ENCODE results near the gene TEAD2. TPM values are rescaled to one million over a fixed set of nuclear protein-coding genes. Genes with fewer than 3 reads are reported as not detected.
"Not testable (repeated sequence)": the region's sequence is repeated elsewhere in the genome, so short reads cannot be mapped to it uniquely, and the experiment has no call there.

TEAD2 gene
- total RNA-seq, 2 experiments from 2014 or later = not detected

- peaks cover 36% of the 10 kb centered on the region for H3K36me3 Mint-ChIP-seq (ENCODE audit: low read depth)
- no peaks in the 10 kb centered on the region for H3K27me3 Mint-ChIP-seq
- ChIA-PET CTCF (interaction anchor here (1.5 kb wide), 1 partner anchor 10 kb away, joined by 5 read pairs; no protein-coding TSS in a partner anchor), POLR2A (interaction anchor here (1.0 kb wide), 1 partner anchor 36 kb away, joined by 3 read pairs; no protein-coding TSS in a partner anchor)
- H3K4me1 Mint-ChIP-seq = peaks cover 59% of the 10 kb centered on the region
- no peak overlapping the region for H3K4me3 Mint-ChIP-seq
- H3K27ac Mint-ChIP-seq = no peak overlapping the region
- no peak for ATAC-seq
- DNase-seq = no peak
- intact Hi-C loops (cut with DNase I, micrococcal nuclease) = loop anchor here in 1 of 2 experiments (10.0 kb wide), 1 partner anchor 463 kb away; the partner anchor contains the start of gene PPP1R15A
- no peaks in the 10 kb centered on the region for H3K9me3 Mint-ChIP-seq (ENCODE audit: low read depth)
These were observed 24.1 kb downstream of the TEAD2 start for GRCh38 chr19:49338023-49338677.

GRCh38 chr19:49337267-49338022 lies 24.8 kb downstream of the TEAD2 start:
- H3K4me3 Mint-ChIP-seq = peak overlapping the region; percentile 90
- H3K27ac Mint-ChIP-seq = peak overlapping the region; percentile 37
- H3K9me3 Mint-ChIP-seq (ENCODE audit: low read depth) = no peaks in the 10 kb centered on the region
- ATAC-seq (no peak), DNase-seq (no peak)
- H3K27me3 Mint-ChIP-seq = no peaks in the 10 kb centered on the region
- H3K36me3 Mint-ChIP-seq (ENCODE audit: low read depth) = peaks cover 36% of the 10 kb centered on the region
- CTCF ChIA-PET = interaction anchor here (1.0 to 1.5 kb wide), 2 partner anchors 10 to 83 kb away, joined by 3 to 5 read pairs; no protein-coding TSS in a partner anchor
- intact Hi-C loops (cut with DNase I, micrococcal nuclease) = loop anchor here in 1 of 2 experiments (10.0 kb wide), 1 partner anchor 463 kb away; the partner anchor contains the start of gene PPP1R15A
- H3K4me1 Mint-ChIP-seq = peaks cover 61% of the 10 kb centered on the region
- POLR2A ChIA-PET = interaction anchor here (0.7 to 1.0 kb wide), 2 partner anchors 37 to 74 kb away, joined by 3 read pairs; no protein-coding TSS in a partner anchor

- intact Hi-C loops (cut with DNase I, micrococcal nuclease) = loop anchor here in 1 of 2 experiments (10.0 kb wide), 1 partner anchor 462 kb away; the partner anchor contains the start of gene PPP1R15A
- H3K27me3 Mint-ChIP-seq = no peaks in the 10 kb centered on the region
- POLR2A ChIA-PET = interaction anchor here (0.7 kb wide), 1 partner anchor 75 kb away, joined by 3 read pairs; no protein-coding TSS in a partner anchor
- peak overlapping the region; percentile 75 for H3K27ac Mint-ChIP-seq
- CTCF ChIA-PET = interaction anchor here (1.0 to 1.5 kb wide), 2 partner anchors 9 to 83 kb away, joined by 3 to 5 read pairs; no protein-coding TSS in a partner anchor
- peaks cover 36% of the 10 kb centered on the region for H3K36me3 Mint-ChIP-seq (ENCODE audit: low read depth)
- H3K9me3 Mint-ChIP-seq (ENCODE audit: low read depth) = no peaks in the 10 kb centered on the region
- peaks cover 68% of the 10 kb centered on the region for H3K4me1 Mint-ChIP-seq
- H3K4me3 Mint-ChIP-seq = peak overlapping the region; percentile 90
- DNase-seq (no peak), ATAC-seq (no peak)
These were observed 25.5 kb downstream of the TEAD2 start for GRCh38 chr19:49336482-49337266.

- Mint-ChIP-seq H3K4me3 (peak overlapping the region; percentile 90), H3K4me1 (peaks cover 76% of the 10 kb centered on the region), H3K27me3 (no peaks in the 10 kb centered on the region), H3K36me3 (ENCODE audit: low read depth) (peaks cover 36% of the 10 kb centered on the region), H3K9me3 (ENCODE audit: low read depth) (no peaks in the 10 kb centered on the region), H3K27ac (peak overlapping the region; percentile 97)
- ChIA-PET POLR2A (no interaction called here), CTCF (interaction anchor here (0.6 to 1.0 kb wide), 3 partner anchors 56 to 342 kb away, joined by 3 read pairs; no protein-coding TSS in a partner anchor)
- DNase-seq = peak; percentile 59
- intact Hi-C loops (cut with DNase I, micrococcal nuclease) = loop anchor here (2.0 to 10.0 kb wide), 2 partner anchors 27 to 461 kb away; partner anchors contain the start of genes DKKL1 (in 2 of the 2), TEAD2 (in 2 of the 2) and PPP1R15A (in 1 of the 2)
- ATAC-seq = peak; percentile 13
These were observed 26.3 kb downstream of the TEAD2 start for GRCh38 chr19:49335784-49336481.

GRCh38 chr19:49335071-49335783 lies 27.0 kb downstream of the TEAD2 start, which contains the start of gene CD37:
Gene CD37, plus strand, starts transcription at chr19:49335406. Its CDS starts 135 bp downstream, at chr19:49335541.
- CTCF ChIA-PET = interaction anchor here (0.6 to 0.9 kb wide), 3 partner anchors 28 to 342 kb away, joined by 3 read pairs; partner anchors contain the start of gene DKKL1
- H3K9me3 Mint-ChIP-seq (ENCODE audit: low read depth) = no peaks in the 10 kb centered on the region
- peaks cover 78% of the 10 kb centered on the region for H3K4me1 Mint-ChIP-seq
- H3K27ac Mint-ChIP-seq = peak within 1 kb of the TSS; percentile 97
- peaks cover 34% of the 10 kb centered on the region for H3K36me3 Mint-ChIP-seq (ENCODE audit: low read depth)
- ATAC-seq = peak; percentile 27
- peak within 1 kb of the TSS; percentile 90 for H3K4me3 Mint-ChIP-seq
- intact Hi-C loops (cut with DNase I, micrococcal nuclease) = loop anchor here (2.0 to 10.0 kb wide), 2 partner anchors 28 to 460 kb away; partner anchors contain the start of genes DKKL1 (in 2 of the 2), TEAD2 (in 2 of the 2) and PPP1R15A (in 1 of the 2)
- no peaks in the 10 kb centered on the region for H3K27me3 Mint-ChIP-seq
- POLR2A ChIA-PET = interaction anchor here (0.6 kb wide), 1 partner anchor 20 kb away, joined by 3 read pairs; no protein-coding TSS in a partner anchor
- DNase-seq = peak; percentile 72

GRCh38 chr19:49333811-49334288 lies 28.4 kb downstream of the TEAD2 start:
- Mint-ChIP-seq H3K9me3 (ENCODE audit: low read depth) (no peaks in the 10 kb centered on the region), H3K36me3 (ENCODE audit: low read depth) (peaks cover 30% of the 10 kb centered on the region), H3K4me3 (peak overlapping the region; percentile 70), H3K4me1 (peaks cover 82% of the 10 kb centered on the region), H3K27me3 (no peaks in the 10 kb centered on the region), H3K27ac (peak overlapping the region; percentile 96)
- POLR2A ChIA-PET = no interaction called here
- ATAC-seq (peak; percentile 67), DNase-seq (peak; percentile 83)
- intact Hi-C loops (cut with DNase I, micrococcal nuclease) = loop anchor here (2.0 to 10.0 kb wide), 4 partner anchors 29 to 622 kb away; partner anchors contain the start of genes DKKL1 (in 2 of the 2), TEAD2 (in 2 of the 2), PPP1R15A (in 1 of the 2) and PRR12 (in 1 of the 2)
- CTCF ChIA-PET = interaction anchor here (0.7 to 1.0 kb wide), 3 partner anchors 9 to 33 kb away, joined by 3 to 4 read pairs (median 3); no protein-coding TSS in a partner anchor

- H3K9me3 Mint-ChIP-seq (ENCODE audit: low read depth) = no peaks in the 10 kb centered on the region
- H3K27me3 Mint-ChIP-seq = no peaks in the 10 kb centered on the region
- CTCF ChIA-PET = interaction anchor here (0.9 to 1.0 kb wide), 2 partner anchors 15 to 33 kb away, joined by 3 to 4 read pairs; no protein-coding TSS in a partner anchor
- H3K36me3 Mint-ChIP-seq (ENCODE audit: low read depth) = peaks cover 25% of the 10 kb centered on the region
- peak overlapping the region; percentile 70 for H3K4me3 Mint-ChIP-seq
- DNase-seq = peak; percentile 36
- peak overlapping the region; percentile 96 for H3K27ac Mint-ChIP-seq
- H3K4me1 Mint-ChIP-seq = peaks cover 82% of the 10 kb centered on the region
- POLR2A ChIA-PET = no interaction called here
- intact Hi-C loops (cut with DNase I, micrococcal nuclease) = loop anchor here (5.0 to 10.0 kb wide), 3 partner anchors 259 to 621 kb away; partner anchors contain the start of genes PPP1R15A (in 1 of the 2) and PRR12 (in 1 of the 2)
- peak; percentile 13 for ATAC-seq
These were observed 28.8 kb downstream of the TEAD2 start for GRCh38 chr19:49333418-49333805.

GRCh38 chr19:49332691-49333417 lies 29.4 kb downstream of the TEAD2 start:
- Mint-ChIP-seq H3K36me3 (ENCODE audit: low read depth) (peaks cover 20% of the 10 kb centered on the region), H3K4me1 (peaks cover 85% of the 10 kb centered on the region), H3K4me3 (peak overlapping the region; percentile 70), H3K27ac (peak overlapping the region; percentile 96)
- not testable (repeated sequence) for H3K27me3 Mint-ChIP-seq; DNase-seq; H3K9me3 Mint-ChIP-seq (ENCODE audit: low read depth); ATAC-seq
- intact Hi-C loops (cut with DNase I, micrococcal nuclease) = loop anchor here (5.0 to 10.0 kb wide), 3 partner anchors 259 to 621 kb away; partner anchors contain the start of genes PPP1R15A (in 1 of the 2) and PRR12 (in 1 of the 2)
- ChIA-PET POLR2A (interaction anchor here (0.6 kb wide), 1 partner anchor 492 kb away, joined by 4 read pairs; no protein-coding TSS in a partner anchor), CTCF (interaction anchor here (0.6 to 1.0 kb wide), 2 partner anchors 16 to 33 kb away, joined by 4 read pairs; no protein-coding TSS in a partner anchor)

Data from activated CD4-positive, alpha-beta T cell treated with anti-CD3 and anti-CD28 coated beads for 36 hours (primary cell).